SH-SY5Y (cell line): ENCODE results near the gene COQ10A.

Experiments used
- GATA2 ChIP-seq: IDR thresholded peaks from 2 replicates; pipeline ENCODE4 v1.6.1; 2011; ENCODE audit warnings: mild to moderate bottlenecking, low read depth, low read length
- GATA3 ChIP-seq: IDR thresholded peaks from 2 replicates; pipeline ENCODE4 v1.6.1; 2011; ENCODE audit warnings: low read depth, mild to moderate bottlenecking, low read length, moderate library complexity

COQ10A gene

DNA sequence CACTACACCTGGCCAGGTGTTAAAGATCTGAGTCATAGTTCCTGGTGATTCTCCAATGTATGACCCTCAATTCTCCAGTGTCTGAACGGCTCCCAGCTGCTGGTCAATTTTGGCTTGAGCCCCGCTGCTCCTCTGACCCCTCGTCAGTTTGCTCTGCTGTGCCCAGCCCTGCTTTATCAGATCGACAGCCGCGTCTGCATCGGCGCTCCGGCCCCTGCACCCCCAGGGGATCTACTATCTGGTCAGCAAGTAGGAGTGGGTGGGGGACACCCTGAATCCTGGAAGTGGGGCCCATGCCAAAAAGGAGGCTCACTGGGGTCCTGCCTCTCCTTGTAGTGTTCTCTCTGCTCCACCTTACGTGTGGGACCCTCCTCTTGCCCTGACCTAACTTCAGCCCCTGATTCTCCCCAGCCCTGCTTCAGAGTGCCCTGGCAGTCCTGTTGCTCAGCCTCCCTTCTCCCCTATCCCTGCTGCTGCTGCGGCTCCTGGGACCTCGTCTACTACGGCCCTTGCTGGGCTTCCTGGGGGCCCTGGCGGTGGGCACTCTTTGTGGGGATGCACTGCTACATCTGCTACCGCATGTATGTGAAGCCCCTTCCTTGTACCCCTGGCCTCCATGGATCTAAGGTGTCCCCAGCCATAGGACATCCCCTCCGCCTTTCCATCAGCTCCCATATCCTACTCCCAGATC is 31.9 kb upstream of the COQ10A start:
- TF ChIP-seq GATA2: 0 out of 2 replicates have a peak, but pooled peaks have one; percentile 30
- no peak for TF ChIP-seq GATA3

DNA sequence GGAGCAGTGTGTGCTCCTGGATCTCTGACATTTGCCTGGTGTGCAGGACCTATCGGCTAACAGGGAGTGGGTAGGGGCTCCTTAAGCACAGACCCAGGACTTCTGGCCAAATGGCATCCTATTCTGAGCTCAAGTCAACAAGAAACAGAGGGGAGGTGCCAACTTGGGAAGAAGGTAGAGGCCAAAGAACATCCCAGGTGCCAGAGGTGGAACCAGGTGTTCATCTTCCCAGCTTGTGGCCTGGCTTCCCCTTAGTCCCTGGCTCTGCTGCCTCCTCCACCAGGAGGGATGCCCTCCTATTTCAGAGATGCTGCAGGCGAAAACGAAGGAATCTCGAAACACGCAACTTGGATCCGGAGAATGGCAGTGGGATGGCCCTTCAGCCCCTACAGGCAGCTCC is 30.7 kb upstream of the COQ10A start:
- no peak for TF ChIP-seq GATA3
- no peak for TF ChIP-seq GATA2

DNA sequence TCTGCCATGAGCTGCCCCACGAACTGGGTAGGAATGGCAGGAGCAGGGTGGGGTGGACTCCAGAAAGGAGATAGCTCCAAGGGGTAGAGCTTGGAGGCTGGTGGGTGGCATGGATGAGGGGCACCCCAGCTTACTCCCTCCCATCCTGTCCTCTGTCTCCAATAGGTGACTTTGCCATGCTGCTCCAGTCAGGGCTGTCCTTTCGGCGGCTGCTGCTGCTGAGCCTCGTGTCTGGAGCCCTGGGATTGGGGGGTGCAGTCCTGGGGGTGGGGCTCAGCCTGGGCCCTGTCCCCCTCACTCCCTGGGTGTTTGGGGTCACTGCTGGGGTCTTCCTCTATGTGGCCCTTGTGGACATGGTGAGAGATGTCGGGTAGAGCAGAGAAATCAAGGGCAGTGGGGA is 29.8 kb upstream of the COQ10A start:
- TF ChIP-seq GATA2: no peak
- TF ChIP-seq GATA3: no peak

DNA sequence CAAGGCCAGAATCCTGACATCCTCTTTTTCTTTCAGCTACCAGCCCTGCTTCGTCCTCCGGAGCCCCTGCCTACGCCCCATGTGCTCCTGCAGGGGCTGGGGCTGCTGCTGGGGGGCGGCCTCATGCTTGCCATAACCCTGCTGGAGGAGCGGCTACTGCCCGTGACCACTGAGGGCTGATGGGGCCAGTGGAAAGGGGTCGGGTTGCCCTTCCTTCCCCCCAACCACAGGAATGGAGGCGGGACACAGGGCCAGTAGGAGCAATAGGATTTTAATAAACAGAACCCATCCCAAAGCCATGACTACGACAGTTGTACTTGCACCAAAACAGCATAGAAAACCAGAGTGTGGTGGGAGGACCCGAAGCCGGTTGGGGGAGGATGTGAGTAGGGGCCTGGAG is 29.2 kb upstream of the COQ10A start:
- TF ChIP-seq GATA2 (no peak), GATA3 (no peak)

DNA sequence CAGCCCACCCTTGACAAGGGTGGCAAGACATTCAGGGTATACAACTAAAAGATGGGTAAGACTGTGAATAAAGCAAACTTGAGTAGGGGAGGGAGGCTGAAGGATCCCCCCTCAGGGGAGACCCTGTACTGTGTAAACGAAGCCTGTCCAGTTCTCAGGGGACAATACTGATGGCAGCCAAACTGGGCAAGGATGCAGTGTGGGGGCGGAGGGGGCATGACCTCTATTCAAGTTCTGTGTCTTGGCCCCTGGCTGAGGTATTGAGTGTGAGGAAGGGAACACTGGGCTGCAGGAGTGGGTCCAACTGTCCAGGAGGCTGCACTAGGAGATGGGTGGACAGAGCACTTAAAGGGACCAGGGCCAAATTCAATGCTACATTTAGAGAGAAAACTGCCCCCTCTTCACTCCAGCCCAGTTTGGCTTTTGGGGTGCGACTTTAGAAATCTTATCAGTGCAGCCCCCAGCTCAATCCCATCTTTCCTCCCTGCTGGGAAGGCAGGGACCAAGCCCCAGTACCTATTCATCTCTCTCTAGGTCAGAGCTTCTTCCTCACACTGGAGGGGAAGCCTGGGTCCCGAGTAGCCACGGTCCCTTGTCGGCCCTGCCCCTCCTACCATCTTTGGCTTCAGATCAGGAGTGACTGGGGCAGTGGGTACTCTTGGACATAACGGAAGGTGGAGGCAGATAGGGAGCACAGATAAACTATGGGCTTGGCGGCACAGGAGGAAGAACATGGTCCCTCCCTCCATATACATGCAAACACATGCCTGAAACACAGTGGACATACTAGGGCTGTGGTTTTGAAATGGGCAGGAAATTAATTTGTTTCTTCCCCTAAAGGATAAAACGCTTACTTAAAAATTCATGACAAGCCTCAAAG is 25.1 kb upstream of the COQ10A start:
- TF ChIP-seq GATA3: no peak
- TF ChIP-seq GATA2: no peak

DNA sequence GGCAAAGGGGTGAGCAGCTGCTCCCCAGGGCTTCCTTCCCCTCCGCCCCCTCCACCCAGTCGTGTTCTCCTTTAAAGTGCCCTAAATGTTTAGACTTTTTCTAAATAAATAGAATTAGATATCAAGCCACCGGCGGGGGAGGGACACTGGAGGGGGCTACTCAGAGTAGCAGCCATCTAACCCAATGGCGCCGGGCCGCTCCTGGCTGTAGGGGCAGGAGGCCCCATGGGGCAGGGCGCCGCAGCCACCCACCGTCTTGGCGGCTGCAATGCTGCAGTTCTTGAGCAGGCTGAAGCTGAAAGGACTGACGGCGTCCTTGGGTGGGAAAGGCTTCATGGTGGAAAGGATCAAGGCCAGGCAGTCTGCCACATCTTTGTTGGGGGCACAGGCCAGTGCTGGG is 23.8 kb upstream of the COQ10A start:
- TF ChIP-seq GATA3: no peak
- no peak for TF ChIP-seq GATA2

DNA sequence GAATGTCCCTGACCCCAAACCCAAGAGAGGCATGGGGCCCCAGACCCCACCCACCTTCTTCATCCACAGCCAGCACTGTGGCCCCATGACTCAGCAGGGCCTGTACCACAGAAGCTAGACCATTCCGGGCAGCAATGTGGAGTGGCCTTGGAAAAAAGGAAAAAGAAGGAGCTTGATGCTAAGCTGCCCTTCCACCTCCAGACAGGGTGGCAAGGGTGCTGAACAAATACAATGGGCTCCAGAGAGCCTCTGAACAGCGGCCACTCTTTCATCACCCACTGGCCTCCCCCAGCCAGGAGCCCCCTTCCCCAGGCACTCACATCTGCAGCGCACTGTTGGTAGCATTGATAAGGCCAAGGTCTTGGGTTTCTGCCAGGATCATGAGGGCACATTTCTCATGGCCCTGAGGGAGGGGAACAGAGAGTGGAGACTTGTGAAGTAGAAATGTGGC is 23.0 kb upstream of the COQ10A start:
- TF ChIP-seq GATA2 (no peak; the same call in 1 of the 2 replicates), GATA3 (no peak)

DNA sequence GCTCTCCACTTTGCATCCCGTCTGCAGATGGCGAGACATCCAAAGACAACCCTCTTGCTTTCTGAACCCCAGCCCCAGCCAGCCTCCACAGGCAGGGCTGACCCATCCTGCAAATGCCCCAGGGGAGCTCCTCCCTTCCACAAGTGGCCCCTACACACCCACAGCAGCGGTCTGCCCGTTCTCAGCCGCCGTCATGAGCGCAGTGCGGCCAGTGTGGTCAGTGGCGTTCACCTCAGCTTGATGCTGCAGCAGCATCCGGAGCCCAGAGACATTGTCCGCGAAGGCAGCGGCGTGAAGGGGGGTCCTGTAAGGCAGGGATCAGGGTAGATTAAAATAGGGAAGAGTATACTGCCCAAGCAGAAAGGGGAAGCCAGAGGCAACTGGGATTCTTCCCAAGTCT is 22.2 kb upstream of the COQ10A start:
- no peak for TF ChIP-seq GATA3

DNA sequence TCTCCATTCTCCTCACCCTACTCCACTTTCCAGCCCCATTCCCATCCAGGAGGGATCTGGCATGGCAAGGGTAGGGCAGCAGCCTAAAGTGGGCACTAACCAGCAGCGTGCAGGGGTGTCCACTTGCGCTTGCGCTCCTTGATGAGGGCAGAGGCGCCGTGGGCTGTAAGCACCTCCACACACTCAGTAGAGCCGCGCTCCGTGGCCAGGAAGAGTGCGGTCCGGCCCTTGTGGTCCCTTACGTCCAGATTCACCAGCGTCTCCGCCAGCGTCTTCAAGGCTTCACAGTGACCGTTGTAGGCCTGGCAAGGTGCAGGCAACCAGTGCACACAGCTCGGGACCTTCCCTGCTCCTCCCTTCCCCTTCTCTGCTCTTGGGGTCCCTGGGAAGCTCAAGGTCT is 18.8 kb upstream of the COQ10A start:
- TF ChIP-seq GATA3 (no peak), GATA2 (no peak)

DNA sequence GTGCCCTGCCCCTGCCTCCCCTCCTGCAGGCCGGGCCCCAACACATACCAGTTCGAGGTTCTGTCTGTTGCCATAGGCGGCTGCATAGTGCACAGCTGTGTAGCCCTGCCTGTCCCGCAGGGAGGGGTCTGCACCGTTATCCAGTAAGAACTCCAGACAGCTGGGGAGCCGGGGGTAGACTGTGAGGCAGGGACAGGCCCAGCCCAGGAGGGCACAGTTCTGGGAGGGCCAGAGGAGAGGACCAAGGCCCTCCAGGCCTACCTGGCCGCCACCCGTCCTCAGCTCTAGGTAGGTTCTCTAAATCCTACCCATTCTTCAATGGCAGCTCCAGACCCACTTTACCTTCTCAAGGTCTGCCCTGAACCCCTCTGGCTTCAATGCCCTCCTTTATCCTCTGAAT is 18.0 kb upstream of the COQ10A start:
- no peak for TF ChIP-seq GATA3
- TF ChIP-seq GATA2: no peak

DNA sequence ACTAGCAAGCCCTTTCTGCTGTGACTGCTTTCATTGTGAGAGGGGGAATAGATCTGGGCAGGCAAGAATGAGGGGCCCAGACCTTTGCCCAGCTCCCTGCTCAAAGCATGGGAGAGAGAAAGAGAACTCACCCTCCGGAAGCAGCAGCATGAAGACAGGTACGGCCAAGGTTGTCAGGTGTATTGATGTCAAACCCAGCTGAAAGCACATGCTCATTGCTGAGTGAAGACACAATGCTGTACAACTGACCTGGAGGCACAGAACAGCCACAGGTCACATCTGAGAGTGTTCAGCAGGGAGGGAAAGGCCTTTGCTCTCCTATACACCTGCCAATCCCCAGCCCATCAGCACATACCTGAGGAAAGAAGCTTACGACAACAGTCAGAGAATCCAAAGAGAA is 14.1 kb upstream of the COQ10A start:
- no peak for TF ChIP-seq GATA3
- no peak for TF ChIP-seq GATA2

DNA sequence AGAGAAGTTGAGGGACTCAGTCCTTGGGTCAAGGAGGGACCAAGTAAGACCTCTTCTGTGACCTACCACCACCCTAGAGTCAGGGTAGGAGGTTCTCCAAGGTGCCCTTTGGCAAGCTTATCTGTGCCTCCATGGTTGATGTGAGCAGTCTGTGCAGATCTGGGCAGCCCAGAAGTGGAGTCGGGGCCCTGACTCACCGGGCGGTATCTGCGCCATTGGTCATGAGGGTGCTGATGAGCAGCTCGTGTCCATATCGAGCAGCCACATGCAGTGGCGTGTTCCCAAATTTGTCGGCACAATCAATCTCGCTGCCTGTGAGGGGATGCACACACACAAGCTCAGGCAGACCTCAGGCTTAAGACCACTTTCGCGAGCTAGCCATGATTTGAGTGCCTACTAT is 13.7 kb upstream of the COQ10A start:
- TF ChIP-seq GATA2: no peak
- TF ChIP-seq GATA3: no peak

DNA sequence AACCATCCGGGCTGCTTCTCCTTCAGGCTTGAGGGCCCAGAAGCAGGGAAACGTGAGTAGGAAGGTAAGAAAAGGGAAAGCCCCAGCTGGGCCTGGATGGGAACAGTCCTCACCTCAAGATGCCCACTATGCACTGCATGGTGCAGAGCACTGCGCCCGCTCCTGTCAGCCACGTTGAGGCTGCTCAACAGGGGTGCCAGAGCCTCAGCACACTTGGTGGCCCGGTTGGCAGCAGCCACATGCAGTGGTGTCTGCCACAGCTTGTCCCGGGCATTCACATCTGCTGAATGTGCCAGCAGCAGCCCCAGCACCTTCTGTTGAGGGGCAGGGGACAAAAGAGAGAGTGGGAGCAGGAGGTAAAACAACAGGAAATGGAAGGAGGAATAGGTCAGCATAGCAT is 11.1 kb upstream of the COQ10A start:
- TF ChIP-seq GATA2 (no peak), GATA3 (no peak)

DNA sequence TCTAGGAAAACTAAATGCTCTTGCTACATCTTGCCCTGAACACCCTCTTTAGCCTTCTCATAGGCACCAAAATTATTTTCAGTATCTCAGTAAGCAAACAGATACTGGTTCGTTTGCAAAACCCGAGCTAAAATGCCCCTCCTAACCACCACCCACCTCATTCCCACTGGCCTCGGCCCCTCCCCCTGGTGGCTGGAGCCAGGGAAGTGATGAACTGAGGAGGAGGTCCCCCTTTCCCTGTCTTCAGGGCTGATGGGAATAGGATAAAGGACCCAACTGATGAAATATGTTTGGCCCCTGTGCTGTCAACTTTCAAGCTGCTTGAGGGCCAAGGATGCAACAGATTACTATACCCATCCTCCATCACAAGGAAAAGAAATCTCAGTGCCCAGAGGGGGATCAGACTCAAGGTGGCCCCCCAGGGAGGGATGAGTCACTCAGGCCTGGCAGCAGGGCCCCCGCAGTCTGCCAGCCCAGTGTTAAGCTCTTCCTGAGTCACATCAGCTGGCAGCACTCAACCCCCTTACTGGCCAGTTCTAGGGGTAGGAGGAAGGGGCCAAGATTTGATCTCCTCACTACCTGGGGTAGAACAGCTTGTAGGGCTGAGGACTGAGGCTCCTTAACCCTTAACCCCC is 10.3 kb upstream of the COQ10A start:
- TF ChIP-seq GATA2 (no peak), GATA3 (no peak)

DNA sequence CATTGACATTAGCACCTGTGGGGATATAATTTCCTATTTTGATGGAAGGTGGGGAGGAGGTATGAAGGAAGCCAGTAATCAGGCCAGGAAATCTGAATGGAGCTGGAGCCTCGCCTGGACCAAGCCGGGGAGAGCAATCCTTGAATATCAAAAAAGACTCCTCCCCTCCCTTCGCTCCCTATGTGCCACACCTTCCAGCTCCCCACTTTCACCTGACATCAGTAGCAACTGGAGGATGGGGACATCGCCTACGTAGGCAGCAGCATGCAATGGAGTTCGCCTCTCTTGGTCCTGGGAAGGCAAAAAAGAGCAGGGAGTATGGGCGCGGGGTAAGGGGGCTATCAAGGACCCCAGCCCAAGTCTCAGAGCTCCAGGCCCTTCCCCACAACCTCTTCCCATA is 9.7 kb upstream of the COQ10A start:
- TF ChIP-seq GATA2 (no peak), GATA3 (no peak)
